Measurements from ENCODE around the gene NTN1. TPM values are rescaled to one million over a fixed set of nuclear protein-coding genes. Genes with fewer than 3 reads are reported as not detected.

NTN1 gene
- total and polyA plus RNA-seq, 12 donors = 0.12 to 0.84 (median 0.28) TPM

- H3K9me3 ChIP-seq (replicated peaks in 1 of 3) = no peaks in the 10 kb centered on the region
- H3K36me3 ChIP-seq (replicated peaks in 1 of 2) = no peaks in the 10 kb centered on the region
- no peaks in the 10 kb centered on the region for H3K4me1 ChIP-seq (replicated peaks in 1 of 2)
- TF ChIP-seq CTCF (IDR thresholded peaks at IDR 0.05) (no peak), POLR2A (IDR thresholded peaks at IDR 0.05) (no peak)
- H3K27ac ChIP-seq = no peak overlapping the region
- intact Hi-C loops (cut with DNase I) = no loop called here
- peaks cover 20% of the 10 kb centered on the region for H3K27me3 ChIP-seq
- no peak overlapping the region for H3K4me3 ChIP-seq
- WGBS, 4 donors = 79 to 91% (median 86%) methylated on average over 17 to 20 of the region's 20 CpGs
- no peak for DNase-seq
Measured at GRCh38 chr17:9229160-9229825, 208.0 kb downstream of the NTN1 start.

- H3K9me3 ChIP-seq (replicated peaks in 1 of 3) = no peaks in the 10 kb centered on the region
- intact Hi-C loops (cut with DNase I) = no loop called here
- H3K36me3 ChIP-seq (replicated peaks in 1 of 2) = no peaks in the 10 kb centered on the region
- no peaks in the 10 kb centered on the region for H3K4me1 ChIP-seq (replicated peaks in 1 of 2)
- WGBS, 4 donors = 50 to 74% (median 65%) methylated on average over 7 to 9 of the region's 9 CpGs
- DNase-seq = no peak
- TF ChIP-seq CTCF (IDR thresholded peaks at IDR 0.05) = no peak
- no peak for TF ChIP-seq POLR2A (IDR thresholded peaks at IDR 0.05)
- H3K27me3 ChIP-seq = peaks cover 20% of the 10 kb centered on the region
- H3K27ac ChIP-seq = no peak overlapping the region
- H3K4me3 ChIP-seq = no peak overlapping the region
Measured at GRCh38 chr17:9229826-9230201, 208.5 kb downstream of the NTN1 start.

- Histone ChIP-seq H3K4me1 (replicated peaks in 1 of 2) (no peaks in the 10 kb centered on the region), H3K36me3 (replicated peaks in 1 of 2) (no peaks in the 10 kb centered on the region), H3K4me3 (no peak overlapping the region), H3K27ac (no peak overlapping the region), H3K9me3 (replicated peaks in 1 of 3) (no peaks in the 10 kb centered on the region), H3K27me3 (peaks cover 20% of the 10 kb centered on the region)
- DNase-seq = no peak
- 40 to 61% (median 61%) methylated on average over 4 to 15 of the region's 15 CpGs; no CpG with 5 or more reads in 1 of the 4 donors for WGBS, 4 donors
- TF ChIP-seq CTCF (IDR thresholded peaks at IDR 0.05) = no peak
- TF ChIP-seq POLR2A (IDR thresholded peaks at IDR 0.05) = no peak
- intact Hi-C loops (cut with DNase I) = no loop called here
Measured at GRCh38 chr17:9230346-9230745, 209.0 kb downstream of the NTN1 start.

- no peak for DNase-seq
- H3K27ac ChIP-seq = no peak overlapping the region
- 87 to 94% (median 92%) methylated on average over 9 to 11 of the region's 11 CpGs for whole genome bisulfite sequencing, 4 donors
- no peak overlapping the region for H3K4me3 ChIP-seq
- H3K4me1 ChIP-seq (replicated peaks in 1 of 2) = no peaks in the 10 kb centered on the region
- TF ChIP-seq CTCF (IDR thresholded peaks at IDR 0.05) (no peak), POLR2A (IDR thresholded peaks at IDR 0.05) (no peak)
- peaks cover 20% of the 10 kb centered on the region for H3K27me3 ChIP-seq
- H3K9me3 ChIP-seq (replicated peaks in 1 of 3) = no peaks in the 10 kb centered on the region
- intact Hi-C loops (cut with DNase I) = no loop called here
- H3K36me3 ChIP-seq (replicated peaks in 1 of 2) = no peaks in the 10 kb centered on the region
Measured at GRCh38 chr17:9230861-9231260, 209.6 kb downstream of the NTN1 start.

All from adrenal gland (tissue), 12 donors.